ENCODE measurements around the gene PPP1R37. TPM values are rescaled to one million over a fixed set of nuclear protein-coding genes. Genes with fewer than 3 reads are reported as not detected.

The PPP1R37 gene
- total and polyA plus RNA-seq, 2 experiments from 2014 or later: 11.8 to 51.8 TPM

GRCh38 chr19:45087531-45087930 lies 5.4 kb upstream of the PPP1R37 start:
- Histone ChIP-seq H3K27me3 (no peaks in the 10 kb centered on the region), H3K4me1 (ENCODE audit: low read depth) (no peaks in the 10 kb centered on the region), H3K4me3 (no peak overlapping the region), H3K27ac (no peak overlapping the region), H3K36me3 (peaks cover 2% of the 10 kb centered on the region), H3K9me3 (ENCODE audit: low read depth) (no peaks in the 10 kb centered on the region)
- TF ChIP-seq CTCF (IDR thresholded peaks at IDR 0.05; ENCODE audit: low read depth, low read length): no peak
- no peak for DNase-seq (ENCODE audit: low read depth in 1 of 2, low spot score in 1 of 2)

GRCh38 chr19:45090034-45090433 lies 2.9 kb upstream of the PPP1R37 start:
- Histone ChIP-seq H3K27ac (no peak overlapping the region), H3K27me3 (no peaks in the 10 kb centered on the region), H3K4me3 (no peak overlapping the region), H3K36me3 (no peaks in the 10 kb centered on the region), H3K4me1 (ENCODE audit: low read depth) (peaks cover 8% of the 10 kb centered on the region), H3K9me3 (ENCODE audit: low read depth) (no peaks in the 10 kb centered on the region)
- DNase-seq (ENCODE audit: low read depth in 1 of 2, low spot score in 1 of 2): no peak
- no peak for TF ChIP-seq CTCF (IDR thresholded peaks at IDR 0.05; ENCODE audit: low read depth, low read length)

GRCh38 chr19:45090606-45091005 lies 2.4 kb upstream of the PPP1R37 start:
- H3K36me3 ChIP-seq: no peaks in the 10 kb centered on the region
- no peak for TF ChIP-seq CTCF (IDR thresholded peaks at IDR 0.05; ENCODE audit: low read depth, low read length)

GRCh38 chr19:45091031-45091923 lies 1.7 kb upstream of the PPP1R37 start:
- DNase-seq (ENCODE audit: low read depth in 1 of 2, low spot score in 1 of 2): peak; percentile 100
- Histone ChIP-seq H3K27ac (peak overlapping the region; percentile 99), H3K36me3 (no peaks in the 10 kb centered on the region), H3K9me3 (ENCODE audit: low read depth) (no peaks in the 10 kb centered on the region), H3K27me3 (no peaks in the 10 kb centered on the region), H3K4me1 (ENCODE audit: low read depth) (peaks cover 8% of the 10 kb centered on the region), H3K4me3 (peak overlapping the region; percentile 92)
- no peak for TF ChIP-seq CTCF (IDR thresholded peaks at IDR 0.05; ENCODE audit: low read depth, low read length)

More at GRCh38 chr19:45090606-45091005, 2.4 kb upstream of the PPP1R37 start:
- H3K27ac ChIP-seq: no peak overlapping the region
- no peak overlapping the region for H3K4me3 ChIP-seq
- no peaks in the 10 kb centered on the region for H3K9me3 ChIP-seq (ENCODE audit: low read depth)
- DNase-seq (ENCODE audit: low read depth in 1 of 2, low spot score in 1 of 2): no peak
- H3K4me1 ChIP-seq (ENCODE audit: low read depth): peaks cover 8% of the 10 kb centered on the region
- no peaks in the 10 kb centered on the region for H3K27me3 ChIP-seq

- TF ChIP-seq CTCF (IDR thresholded peaks at IDR 0.05; ENCODE audit: low read depth, low read length): no peak
- no peaks in the 10 kb centered on the region for H3K27me3 ChIP-seq
- H3K4me3 ChIP-seq: peak overlapping the region; percentile 92
- peaks cover 18% of the 10 kb centered on the region for H3K4me1 ChIP-seq (ENCODE audit: low read depth)
- H3K27ac ChIP-seq: no peak overlapping the region
- H3K36me3 ChIP-seq: no peaks in the 10 kb centered on the region
- H3K9me3 ChIP-seq (ENCODE audit: low read depth): no peaks in the 10 kb centered on the region
- DNase-seq (ENCODE audit: low read depth in 1 of 2, low spot score in 1 of 2): no peak
Observed at GRCh38 chr19:45094137-45094536, 1.2 kb downstream of the PPP1R37 start.

Measured in cardiac muscle cell (in vitro differentiated cells and primary cell).